OCI-LY1 (cell line): ENCODE data around the gene ZDBF2.

Experiments
- CTCF ChIP-seq: fragments of 200-600 bp; sonication (generic), shearing (Covaris generic); IDR thresholded peaks from 2 replicates; pipeline ENCODE4 v1.5.1; 2017; ENCODE audit warnings: mild to moderate bottlenecking, antibody characterized with exemption, low read length, moderate library complexity, mixed read lengths
- EZH2 ChIP-seq: fragments of 200-600 bp; sonication (generic), shearing (Covaris generic); IDR thresholded peaks from 2 replicates; pipeline ENCODE4 v1.8.0; 2017; ENCODE audit warnings: borderline replicate concordance, mixed run types, mild to moderate bottlenecking, antibody characterized with exemption, low read length, moderate library complexity, mixed read lengths

- TF ChIP-seq CTCF (no peak), EZH2 (no peak)
These were observed 17.1 kb upstream of the ZDBF2 start for GRCh38 chr2:206257350-206257749.
